Femur (tissue), 1 donor: ENCODE data around the gene FBXW5.

Experiments used
- DNase-seq: peaks from one replicate; pipeline ENCODE4 v3.0.0-alpha.2; 2017

The FBXW5 gene

GRCh38 chr9:136931611-136932130, 12.9 kb downstream of the FBXW5 start:
- no peak for DNase-seq

- DNase-seq: no peak
These were observed 14.5 kb downstream of the FBXW5 start for GRCh38 chr9:136930014-136930413.

- peak; percentile 16 for DNase-seq
These were observed 15.9 kb downstream of the FBXW5 start for GRCh38 chr9:136928591-136928990.

GRCh38 chr9:136927343-136928271, 16.9 kb downstream of the FBXW5 start:
- DNase-seq: peak; percentile 10

- no peak for DNase-seq
These were observed 17.8 kb downstream of the FBXW5 start for GRCh38 chr9:136926749-136927148.

GRCh38 chr9:136926154-136926704, 18.3 kb downstream of the FBXW5 start:
- DNase-seq: no peak

GRCh38 chr9:136925414-136926153, 19.0 kb downstream of the FBXW5 start:
- peak; percentile 23 for DNase-seq

- no peak for DNase-seq
These were observed 20.7 kb downstream of the FBXW5 start for GRCh38 chr9:136923881-136924280.

- DNase-seq: no peak
These were observed 22.0 kb downstream of the FBXW5 start for GRCh38 chr9:136922540-136922939.

GRCh38 chr9:136921718-136922117, 22.8 kb downstream of the FBXW5 start:
- DNase-seq: no peak

- DNase-seq: no peak
These were observed 23.2 kb downstream of the FBXW5 start for GRCh38 chr9:136921307-136921706.

- no peak for DNase-seq
These were observed 23.8 kb downstream of the FBXW5 start for GRCh38 chr9:136920734-136921231.

- DNase-seq: no peak
These were observed 24.5 kb downstream of the FBXW5 start for GRCh38 chr9:136920069-136920468.

GRCh38 chr9:136917902-136918301, 26.6 kb downstream of the FBXW5 start:
- no peak for DNase-seq

- DNase-seq: no peak
These were observed 28.0 kb downstream of the FBXW5 start for GRCh38 chr9:136916330-136917184.

- DNase-seq: no peak
These were observed 28.8 kb downstream of the FBXW5 start for GRCh38 chr9:136915632-136916329.

GRCh38 chr9:136913701-136914438, 30.7 kb downstream of the FBXW5 start:
- no peak for DNase-seq

GRCh38 chr9:136910901-136911245, 33.7 kb downstream of the FBXW5 start:
- DNase-seq: no peak

- no peak for DNase-seq
These were observed 34.2 kb downstream of the FBXW5 start for GRCh38 chr9:136910197-136910900.
